H1 (cell line): ENCODE measurements around the gene TNFAIP2. TPM values are rescaled to one million over a fixed set of nuclear protein-coding genes. Genes with fewer than 3 reads are reported as not detected.

Source experiments
- CTCF ChIA-PET: fragments of 300-600 bp; sonication (Branson Sonifier 250); formaldehyde crosslinking; loops from one replicate; lab custom pipeline; 2021; ENCODE audit not compliant: partially characterized antibody; lab: Charles Lee
- POLR2A ChIA-PET: fragments of 300-600 bp; sonication (Branson Sonifier 250); formaldehyde crosslinking; loops from one replicate; lab custom pipeline; 2021; ENCODE audit warnings: inconsistent platforms; ENCODE audit not compliant: partially characterized antibody; lab: Charles Lee
- DNase-seq, 2 experiments: peaks; one replicate each; pipeline versions ENCODE4 v3.0.0 to v3.0.0-alpha.2; 2010 to 2022; ENCODE audit warnings: low spot score in 2 of 2, low read depth in 1 of 2, mixed read lengths in 1 of 2
- FAIRE-seq: peaks from 2 replicates; lab custom pipeline; 2011; peaks lifted over from hg19 to GRCh38; lab: Jason Lieb, UNC
- H2AFZ ChIP-seq: 2 replicates; pipeline ENCODE4 v1.8.1; 2012; ENCODE audit warnings: low read length, inconsistent platforms
- H2AK5ac ChIP-seq: 2 replicates; pipeline ENCODE4 v1.6.1; 2013; ENCODE audit warnings: low read depth, low read length
- H2BK120ac ChIP-seq: replicated peaks from 2 replicates; pipeline ENCODE3; 2013; ENCODE audit warnings: low read depth, low read length, inconsistent platforms
- H2BK12ac ChIP-seq: 2 replicates; pipeline ENCODE4 v1.6.1; 2013; ENCODE audit warnings: low read depth, low read length
- H2BK15ac ChIP-seq: 2 replicates; pipeline ENCODE4 v1.6.1; 2013; ENCODE audit warnings: low read length
- H2BK20ac ChIP-seq: 2 replicates; pipeline ENCODE4 v1.6.1; 2013; ENCODE audit warnings: low read length
- H2BK5ac ChIP-seq: 2 replicates; pipeline ENCODE4 v1.6.1; 2013; ENCODE audit warnings: low read depth, low read length
- H3K14ac ChIP-seq: 2 replicates; pipeline ENCODE4 v1.6.1; 2013; ENCODE audit warnings: inconsistent platforms; ENCODE audit not compliant: insufficient read length
- H3K18ac ChIP-seq: 2 replicates; pipeline ENCODE4 v1.6.1; 2013; ENCODE audit warnings: low read length; ENCODE audit errors: extremely low read depth
- H3K23ac ChIP-seq: 2 replicates; pipeline ENCODE4 v1.6.1; 2013; ENCODE audit warnings: inconsistent platforms; ENCODE audit not compliant: insufficient read length
- H3K23me2 ChIP-seq: 2 replicates; pipeline ENCODE4 v1.6.1; 2013; ENCODE audit warnings: low read depth, low read length
- H3K27ac ChIP-seq: 2 replicates; pipeline ENCODE4 v1.6.1; 2011; ENCODE audit warnings: low read depth, low read length, inconsistent platforms
- H3K27me3 ChIP-seq, 4 experiments: replicated peaks in 1 of 4; 1 replicate in 1 of 4; 2 replicates in 3 of 4; pipeline versions ENCODE4 v1.6.1 to v1.8.1; 2011 to 2013; ENCODE audit warnings: low read length in 3 of 4, mild to moderate bottlenecking in 3 of 4, inconsistent platforms in 2 of 4, mixed read lengths in 2 of 4, moderate library complexity in 1 of 4; ENCODE audit not compliant: control insufficient read depth in 3 of 4, insufficient read depth in 3 of 4; ENCODE audit errors: extremely low read depth in 1 of 4
- H3K36me3 ChIP-seq, 4 experiments: 2 replicates each; pipeline versions ENCODE4 v1.6.1 to v1.8.1; 2011 to 2013; ENCODE audit warnings: mild to moderate bottlenecking in 4 of 4, low read length in 3 of 4, moderate library complexity in 2 of 4, control low read depth in 1 of 4, inconsistent platforms in 1 of 4; ENCODE audit not compliant: insufficient read depth in 4 of 4, control insufficient read depth in 2 of 4
- H3K4ac ChIP-seq: replicated peaks from 2 replicates; pipeline ENCODE3; 2013; ENCODE audit warnings: low read length, low read depth, mixed read lengths, inconsistent platforms; ENCODE audit not compliant: insufficient read length
- H3K4me1 ChIP-seq, 4 experiments: replicated peaks in 1 of 4; 1 replicate in 1 of 4; 2 replicates in 3 of 4; pipeline versions ENCODE4 v1.6.1 to v1.8.1; 2011 to 2013; ENCODE audit warnings: low read length in 3 of 4, inconsistent platforms in 2 of 4, mixed read lengths in 1 of 4; ENCODE audit not compliant: insufficient read depth in 4 of 4, control insufficient read depth in 3 of 4
- H3K4me2 ChIP-seq, 2 experiments: 2 replicates each; pipeline versions ENCODE4 v1.6.1 to v1.8.1; 2011 to 2013; ENCODE audit warnings: low read depth in 2 of 2, low read length in 2 of 2, control low read depth in 1 of 2, inconsistent platforms in 1 of 2, mild to moderate bottlenecking in 1 of 2; ENCODE audit not compliant: insufficient read depth in 1 of 2
- H3K4me3 ChIP-seq, 4 experiments: fragments of 200-600, 300-600 bp in 1 of 4; sonication (generic), shearing (Covaris generic), sonication (Bioruptor Twin) in 1 of 4; 2 replicates each; pipeline versions ENCODE4 v1.5.1 to v1.8.1; 2011 to 2016; ENCODE audit warnings: low read length in 4 of 4, low read depth in 3 of 4, control low read depth in 2 of 4, inconsistent platforms in 2 of 4, mild to moderate bottlenecking in 2 of 4, mixed read lengths in 1 of 4, moderate library complexity in 1 of 4; ENCODE audit not compliant: insufficient read depth in 2 of 4; ENCODE audit errors: extremely low read depth in 1 of 4
- H3K56ac ChIP-seq: replicated peaks from 2 replicates; pipeline ENCODE3; 2013; ENCODE audit warnings: low read depth, mild to moderate bottlenecking, mixed read lengths, low read length, inconsistent platforms; ENCODE audit not compliant: insufficient read length
- H3K79me1 ChIP-seq: 2 replicates; pipeline ENCODE4 v1.6.1; 2013; ENCODE audit warnings: low read depth, low read length, control low read depth
- H3K79me2 ChIP-seq, 2 experiments: 2 replicates each; pipeline versions ENCODE4 v1.6.1 to v1.8.1; 2012 to 2013; ENCODE audit warnings: low read length in 2 of 2, mild to moderate bottlenecking in 2 of 2, inconsistent platforms in 1 of 2; ENCODE audit not compliant: insufficient read depth in 2 of 2, control insufficient read depth in 1 of 2
- H3K9ac ChIP-seq, 4 experiments: replicated peaks in 1 of 4; 1 replicate in 1 of 4; 2 replicates in 3 of 4; pipeline versions ENCODE4 v1.6.1 to v1.8.1; 2011 to 2013; ENCODE audit warnings: low read depth in 3 of 4, low read length in 3 of 4, control low read depth in 2 of 4, mild to moderate bottlenecking in 2 of 4, moderate library complexity in 2 of 4, inconsistent platforms in 1 of 4; ENCODE audit errors: extremely low read depth in 1 of 4
- H3K9me3 ChIP-seq, 2 experiments: 2 replicates each; pipeline versions ENCODE4 v1.6.1 to v1.8.1; 2012 to 2013; ENCODE audit warnings: mild to moderate bottlenecking in 2 of 2, moderate library complexity in 2 of 2, control low read depth in 1 of 2, inconsistent platforms in 1 of 2, low read depth in 1 of 2, low read length in 1 of 2, mixed read lengths in 1 of 2; ENCODE audit not compliant: insufficient read depth in 2 of 2
- H4K20me1 ChIP-seq, 2 experiments: replicated peaks in 1 of 2; 2 replicates each; pipeline versions ENCODE3 to v1.8.1; 2011 to 2013; ENCODE audit warnings: inconsistent platforms in 2 of 2, low read length in 2 of 2, mild to moderate bottlenecking in 1 of 2; ENCODE audit not compliant: insufficient read depth in 2 of 2, control insufficient read depth in 1 of 2
- H4K5ac ChIP-seq: 2 replicates; pipeline ENCODE4 v1.6.1; 2013; ENCODE audit warnings: low read length, low read depth, mixed read lengths, inconsistent platforms; ENCODE audit not compliant: insufficient read length
- H4K8ac ChIP-seq: 2 replicates; pipeline ENCODE4 v1.8.0; 2013; ENCODE audit warnings: mild to moderate bottlenecking, moderate library complexity, low read length, inconsistent platforms; ENCODE audit not compliant: insufficient read depth; ENCODE audit errors: extremely low read depth
- H4K91ac ChIP-seq: replicated peaks from 2 replicates; pipeline ENCODE3; 2013; ENCODE audit warnings: low read length, mixed read lengths, inconsistent platforms; ENCODE audit not compliant: insufficient read length
- EP300 ChIP-seq, 2 experiments: IDR thresholded peaks; 1 replicate in 1 of 2; 2 replicates in 1 of 2; pipeline ENCODE4 v1.6.1; 2011 to 2012; ENCODE audit warnings: low read depth in 2 of 2, low read length in 2 of 2, mild to moderate bottlenecking in 2 of 2, borderline replicate concordance in 1 of 2, inconsistent platforms in 1 of 2, moderate library complexity in 1 of 2
- WGBS, 2 experiments: shearing (Covaris generic) in 1 of 2; methylation state at CpG; one replicate each; pipeline versions ENCODE4 v1.1.6 to v1.1.7; 2013 to 2015; ENCODE audit warnings: low lambda C conversion rate in 2 of 2, mixed read lengths in 2 of 2, inconsistent platforms in 1 of 2, low coverage in 1 of 2, missing lambda C conversion rate in 1 of 2; ENCODE audit not compliant: insufficient replicate concordance in 2 of 2, insufficient coverage in 1 of 2, insufficient read length in 1 of 2; ENCODE audit errors: extremely low coverage in 1 of 2, missing lambda C conversion rate in 1 of 2; 5-methylcytosine and 5-hydroxymethylcytosine counted together
- polyA plus RNA-seq, 7 experiments: library from polyadenylated mRNA; depleted of rRNA in 3 of 7; stranded (reverse) in 5 of 7; unstranded in 2 of 7; fragments of >200 nt in 5 of 7; fragments of 200-250 nt in 2 of 7; gene quantifications; 1 replicate in 5 of 7; 2 replicates in 1 of 7; 4 replicates in 1 of 7; pipeline versions ENCODE4 v1.2.1 to v1.2.3, GENCODE V29; 2011 to 2013; ENCODE audit warnings: missing spikeins in 2 of 7, mixed read lengths in 2 of 7
- total RNA-seq: library from RNA; stranded (reverse); fragmentation: NEBNext Ultra II Directional; extraction: Animal tissue kit (Norgen Biotek cat#: 25700); gene quantifications from 2 replicates; pipeline ENCODE4 v1.2.1, GENCODE V29; 2021
- TF ChIP-seq, protein P1 (sequence below), 3 experiments: IDR thresholded peaks; 1 replicate in 2 of 3; 2 replicates in 1 of 3; pipeline versions ENCODE4 v1.5.1 to v1.6.1; 2011; ENCODE audit warnings: low read length in 3 of 3, mild to moderate bottlenecking in 3 of 3, inconsistent platforms in 2 of 3, low read depth in 1 of 3, moderate library complexity in 1 of 3; ENCODE audit not compliant: insufficient read depth in 1 of 3; ENCODE audit errors: control extremely low read depth in 1 of 3

The TNFAIP2 gene
- total and polyA plus RNA-seq, 2 of the 8 experiments (the other 6 are each of a cell fraction or from before 2014, with no cell fraction given): 28.3 to 34.5 TPM

- Histone ChIP-seq H3K4me2 (no peak overlapping the region), H3K56ac (no peak overlapping the region), H3K4me1 (peaks cover 0 to 5% (median 4%) of the 10 kb centered on the region in 4 experiments; a peak in 3 of 7 replicates), H3K9ac (no peak overlapping the region), H3K23ac (no peak overlapping the region), H2BK20ac (no peak overlapping the region), H3K4ac (no peak overlapping the region), H3K27ac (no peak overlapping the region), H4K20me1 (peaks cover 0 to 1% of the 10 kb centered on the region in 2 experiments), H2AFZ (0 out of 2 replicates have a peak overlapping the region, but pooled peaks have one; percentile 33), H3K79me1 (no peaks in the 10 kb centered on the region), H3K36me3 (no peaks in the 10 kb centered on the region), H3K4me3 (no peak overlapping the region), H3K18ac (peak overlapping the region; percentile 32; the same call in 1 of the 2 replicates), H2BK120ac (no peak overlapping the region), H3K9me3 (no peaks in the 10 kb centered on the region), H2BK15ac (peak overlapping the region; percentile 72; the same call in 1 of the 2 replicates), H2BK5ac (peak overlapping the region; percentile 66; the same call in 1 of the 2 replicates), H3K14ac (no peak overlapping the region), H2AK5ac (no peak overlapping the region), H4K5ac (no peak overlapping the region), H4K91ac (no peak overlapping the region), H3K79me2 (no peaks in the 10 kb centered on the region), H2BK12ac (peak overlapping the region; percentile 84; the same call in 1 of the 2 replicates), H3K27me3 (no peaks in the 10 kb centered on the region), H4K8ac (peak overlapping the region; percentile 39; the same call in 1 of the 2 replicates), H3K23me2 (no peaks in the 10 kb centered on the region)
- TF ChIP-seq, protein P1, sequence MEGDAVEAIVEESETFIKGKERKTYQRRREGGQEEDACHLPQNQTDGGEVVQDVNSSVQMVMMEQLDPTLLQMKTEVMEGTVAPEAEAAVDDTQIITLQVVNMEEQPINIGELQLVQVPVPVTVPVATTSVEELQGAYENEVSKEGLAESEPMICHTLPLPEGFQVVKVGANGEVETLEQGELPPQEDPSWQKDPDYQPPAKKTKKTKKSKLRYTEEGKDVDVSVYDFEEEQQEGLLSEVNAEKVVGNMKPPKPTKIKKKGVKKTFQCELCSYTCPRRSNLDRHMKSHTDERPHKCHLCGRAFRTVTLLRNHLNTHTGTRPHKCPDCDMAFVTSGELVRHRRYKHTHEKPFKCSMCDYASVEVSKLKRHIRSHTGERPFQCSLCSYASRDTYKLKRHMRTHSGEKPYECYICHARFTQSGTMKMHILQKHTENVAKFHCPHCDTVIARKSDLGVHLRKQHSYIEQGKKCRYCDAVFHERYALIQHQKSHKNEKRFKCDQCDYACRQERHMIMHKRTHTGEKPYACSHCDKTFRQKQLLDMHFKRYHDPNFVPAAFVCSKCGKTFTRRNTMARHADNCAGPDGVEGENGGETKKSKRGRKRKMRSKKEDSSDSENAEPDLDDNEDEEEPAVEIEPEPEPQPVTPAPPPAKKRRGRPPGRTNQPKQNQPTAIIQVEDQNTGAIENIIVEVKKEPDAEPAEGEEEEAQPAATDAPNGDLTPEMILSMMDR (IDR thresholded peaks at IDR 0.05; ENCODE audit: control extremely low read depth in 1 of 3, insufficient read depth in 1 of 3, low read depth in 1 of 3, low read length in 3 of 3): peak in 1 of 3 experiments; percentile 10; a peak in 1 of 4 replicates
- no peak for TF ChIP-seq EP300 (IDR thresholded peaks at IDR 0.05; ENCODE audit: borderline replicate concordance in 1 of 2, low read depth in 2 of 2, low read length in 2 of 2)
- FAIRE-seq (no peak), DNase-seq (no peak)
- POLR2A ChIA-PET: interaction anchor here (0.6 to 1.7 kb wide), 4 partner anchors 14 to 187 kb away, joined by 3 to 4 read pairs (median 4); no protein-coding TSS in a partner anchor
- 77% methylated on average over 16 of the region's 21 CpGs; no CpG with 5 or more reads in 1 of the 2 experiments for WGBS, 2 experiments
- CTCF ChIA-PET: interaction anchor here (0.5 to 2.1 kb wide), 20 partner anchors 9 to 135 kb away, joined by 3 to 18 read pairs (median 4); no protein-coding TSS in a partner anchor
Observed at GRCh38 chr14:103156651-103157378, 33.6 kb downstream of the TNFAIP2 start.
